Iris pigment epithelial cell (primary cell): ENCODE measurements around the gene CACNA1G.

Experiments
- DNase-seq: peaks from one replicate; pipeline ENCODE4 v3.0.0-alpha.2; 2011; ENCODE audit warnings: low read depth

CACNA1G gene

DNA sequence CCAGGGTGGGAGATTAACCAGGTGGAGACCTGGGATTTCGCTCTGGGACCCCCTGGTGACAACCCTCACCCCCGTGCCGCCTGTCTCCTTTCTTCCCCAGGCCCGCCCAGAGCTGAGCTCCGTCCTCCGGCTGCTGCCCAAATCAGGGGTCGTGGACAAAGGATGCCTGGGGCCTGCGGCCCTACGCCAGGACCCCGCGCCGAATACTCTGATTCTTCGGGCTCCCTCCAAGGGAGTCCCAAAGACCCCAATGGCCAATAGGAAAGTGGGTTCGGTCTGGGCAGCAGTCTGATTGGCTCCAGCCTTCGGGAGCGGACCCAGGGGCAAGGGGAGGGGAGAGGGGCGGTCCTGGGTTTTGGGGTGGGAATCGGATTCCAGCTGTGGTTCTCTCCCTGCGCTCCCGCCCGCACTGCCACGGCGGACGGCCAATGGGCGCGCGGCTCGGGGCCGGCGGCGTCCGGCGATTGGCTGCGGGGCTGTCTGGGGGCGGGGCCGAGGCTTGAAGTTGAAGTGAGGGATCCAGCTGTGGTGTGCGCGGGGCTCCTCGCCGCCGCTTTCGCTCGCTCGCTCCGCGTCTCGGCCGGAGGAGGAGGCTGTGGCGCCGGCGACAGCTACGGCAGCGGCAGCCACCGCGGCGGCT, at the start of gene CACNA1G:
TSS of gene CACNA1G (plus strand) at position 531 of the 640 bp plus-strand sequence. CDS start 745 bp downstream, outside the sequence.
- peak; percentile 68 for DNase-seq

DNA sequence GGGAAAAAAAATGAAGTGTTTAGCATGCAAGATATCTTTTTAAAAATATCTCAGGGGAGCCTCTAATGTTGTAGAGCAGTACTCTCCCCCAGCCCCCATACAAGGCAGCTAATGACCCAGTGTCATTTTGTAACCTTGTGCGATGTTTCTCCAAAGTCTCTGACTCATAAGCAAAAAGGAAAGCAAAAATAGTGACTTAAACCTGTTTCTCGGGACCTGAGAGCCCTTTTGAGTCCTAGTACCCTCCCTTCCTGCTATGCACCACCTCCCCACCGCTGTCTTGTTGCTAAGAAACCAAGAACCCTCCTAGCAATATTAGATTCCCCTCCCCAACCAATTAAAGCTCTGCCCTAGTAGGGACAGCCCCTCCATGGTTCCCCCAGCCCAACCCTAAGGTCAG, 49.5 kb upstream of the CACNA1G start:
- peak; percentile 60 for DNase-seq

DNA sequence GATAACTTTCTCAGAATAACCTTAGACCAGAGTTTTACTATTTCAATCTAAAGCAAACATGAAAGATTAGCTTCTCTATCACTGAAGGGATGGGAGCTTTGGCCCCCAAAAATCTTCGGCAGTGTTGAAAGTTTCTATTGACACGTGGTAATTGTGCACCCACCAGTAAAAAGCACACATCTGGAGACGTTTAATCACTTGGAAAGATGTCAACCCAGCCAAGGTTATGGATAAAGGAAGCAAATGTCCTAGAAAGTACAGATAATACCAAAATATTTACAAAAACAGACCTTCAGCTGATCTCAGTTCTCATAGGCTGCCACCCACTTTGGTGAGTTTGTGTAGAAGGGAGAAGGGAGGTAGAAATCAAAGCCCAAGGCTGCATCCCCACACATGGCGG, 47.0 kb upstream of the CACNA1G start:
- DNase-seq, result peak; percentile 16

DNA sequence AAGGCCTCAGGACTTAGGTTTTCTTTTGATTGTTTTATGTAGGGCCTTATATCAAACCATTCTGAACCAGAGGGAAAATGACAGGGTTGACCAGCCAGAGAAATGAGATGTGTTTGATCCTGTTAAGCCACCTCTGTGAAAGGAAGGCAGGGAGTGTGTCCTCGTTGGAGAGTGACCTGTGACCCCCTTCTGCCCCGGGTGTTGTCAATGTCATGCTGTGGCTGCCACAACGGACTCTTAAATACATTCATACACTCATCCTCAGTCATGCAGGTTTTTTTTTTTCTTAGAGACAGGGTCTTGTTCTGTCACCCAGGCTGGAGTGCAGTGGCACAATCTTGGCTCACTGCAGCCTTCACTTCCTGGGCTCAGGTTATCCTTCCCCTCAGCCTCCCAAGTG, 46.1 kb upstream of the CACNA1G start:
- no peak for DNase-seq

DNA sequence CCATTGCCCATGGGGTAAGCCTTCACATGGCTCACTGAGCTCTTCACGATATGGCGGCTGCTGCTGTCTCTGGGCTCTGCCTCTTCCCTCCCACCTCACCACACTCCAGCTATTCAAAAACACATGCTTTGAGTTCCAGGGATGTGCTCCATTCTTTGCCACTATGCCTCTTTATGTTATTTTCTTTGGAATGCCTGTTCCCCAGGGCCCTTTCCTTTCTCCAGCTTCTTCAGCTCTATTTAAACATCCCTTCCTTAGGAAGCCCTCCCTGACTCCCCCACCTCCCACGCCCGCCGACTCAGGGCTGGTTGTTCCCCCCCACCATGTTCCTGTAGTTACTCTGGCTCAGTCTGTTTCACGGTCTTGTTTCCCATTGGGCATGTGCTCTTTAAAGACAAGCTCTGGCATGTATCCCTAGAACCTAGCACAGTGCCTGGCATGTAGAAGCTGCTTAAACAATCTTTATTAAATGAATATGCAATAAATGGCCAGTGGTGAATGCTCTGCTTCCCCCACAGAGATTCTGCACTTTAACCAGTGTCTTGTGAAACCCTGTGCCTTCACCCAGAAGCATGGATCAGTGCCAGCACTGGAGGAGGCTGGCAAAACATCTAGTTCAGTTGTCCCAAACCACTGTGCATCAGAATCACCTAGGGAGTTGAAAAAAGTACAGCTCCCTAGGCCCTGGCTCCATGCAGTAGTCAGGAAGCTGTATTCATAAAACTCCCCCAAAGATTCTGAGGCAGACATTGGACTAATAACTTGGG, 45.4 kb upstream of the CACNA1G start:
- DNase-seq, result peak; percentile 31

DNA sequence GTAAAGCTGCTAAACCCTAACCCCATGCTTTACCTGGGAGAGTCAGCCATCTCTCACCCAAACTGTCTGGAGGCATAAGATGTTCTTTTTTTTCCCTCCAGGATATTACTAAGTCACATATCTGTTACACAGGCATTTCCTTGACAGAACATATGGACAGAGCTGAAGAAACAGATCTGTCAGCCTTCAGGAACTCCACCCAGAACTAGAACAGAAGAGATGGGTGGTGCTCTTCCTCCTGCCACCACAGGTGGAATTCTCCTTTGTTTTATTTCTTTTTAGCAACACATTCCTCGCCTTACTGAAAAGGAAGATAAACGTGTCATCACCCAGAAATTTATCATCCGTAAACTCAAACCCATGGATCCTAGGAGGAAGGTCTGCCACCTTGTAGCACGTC, 43.5 kb upstream of the CACNA1G start:
- no peak for DNase-seq

DNA sequence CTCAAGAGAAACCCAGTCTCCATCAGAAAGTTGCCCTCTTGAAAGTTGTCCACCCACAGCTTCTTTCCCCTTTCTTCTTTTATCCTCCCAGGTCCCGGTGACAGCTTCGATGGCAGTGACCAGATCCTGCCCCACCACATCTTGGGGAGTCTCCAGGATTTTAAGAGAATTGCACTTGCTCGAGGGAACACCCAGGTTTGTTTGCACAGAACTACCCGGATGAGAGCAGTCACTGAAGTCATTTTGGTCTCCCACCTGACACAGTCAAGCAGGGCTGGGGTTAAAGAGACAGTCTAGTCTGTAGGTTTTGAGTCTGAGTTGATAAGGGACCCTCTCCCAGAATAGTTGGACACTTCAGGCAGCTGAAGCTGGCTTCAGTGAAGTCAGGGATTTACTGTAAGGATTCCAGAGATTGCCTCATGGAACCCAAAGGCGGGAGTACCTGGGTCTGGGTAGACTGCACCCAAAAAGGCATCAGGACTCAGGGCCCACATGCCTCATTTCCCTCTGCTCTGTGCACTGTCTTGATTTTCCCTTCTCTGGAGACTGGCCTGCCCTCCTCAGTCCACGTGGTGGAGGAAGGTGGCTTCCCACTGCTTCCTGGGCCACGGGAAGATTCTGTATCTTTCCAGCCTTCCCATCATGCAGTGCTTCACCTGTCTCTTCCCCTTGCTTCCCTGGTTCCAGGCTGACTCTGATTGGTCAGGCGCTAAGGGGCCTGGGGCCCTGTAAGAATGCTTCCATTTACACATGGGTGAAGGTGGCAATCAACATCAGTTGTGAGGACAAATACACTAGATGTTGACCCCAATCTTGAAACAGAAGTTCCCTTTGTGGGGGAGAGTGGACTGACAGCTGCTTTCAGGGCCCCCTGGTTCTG, 42.8 kb upstream of the CACNA1G start:
- no peak for DNase-seq

DNA sequence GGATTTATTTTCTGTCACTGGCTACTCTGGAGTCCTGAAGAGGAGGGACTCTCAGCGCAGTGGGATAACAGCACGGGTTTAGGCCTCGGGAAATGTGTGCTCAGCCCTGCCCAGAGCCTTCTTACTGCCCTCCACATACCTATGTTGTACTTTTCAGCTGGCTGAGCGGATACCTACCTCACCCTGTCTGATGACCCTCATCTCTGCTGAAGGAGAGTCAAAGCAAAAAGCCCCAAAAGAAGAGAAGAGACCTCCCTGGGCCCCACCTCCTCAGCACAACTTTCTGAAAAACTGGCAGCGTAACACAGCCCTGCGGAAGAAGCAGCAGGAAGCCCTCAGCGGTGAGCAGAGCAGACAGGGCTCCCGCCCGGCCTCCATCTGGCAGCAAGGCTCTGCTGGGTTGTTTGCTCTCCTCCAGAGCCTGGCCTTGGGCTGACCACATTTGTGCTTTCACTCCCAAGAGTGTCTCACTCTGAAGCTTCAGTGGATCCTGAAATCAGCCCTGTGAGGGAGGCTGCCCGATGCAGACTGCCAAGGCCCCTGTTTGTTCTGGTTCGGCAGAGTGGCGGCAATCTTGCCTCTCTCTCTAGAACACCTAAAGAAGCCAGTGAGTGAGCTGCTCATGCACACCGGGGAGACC, 42.0 kb upstream of the CACNA1G start:
- DNase-seq, result peak; percentile 49

DNA sequence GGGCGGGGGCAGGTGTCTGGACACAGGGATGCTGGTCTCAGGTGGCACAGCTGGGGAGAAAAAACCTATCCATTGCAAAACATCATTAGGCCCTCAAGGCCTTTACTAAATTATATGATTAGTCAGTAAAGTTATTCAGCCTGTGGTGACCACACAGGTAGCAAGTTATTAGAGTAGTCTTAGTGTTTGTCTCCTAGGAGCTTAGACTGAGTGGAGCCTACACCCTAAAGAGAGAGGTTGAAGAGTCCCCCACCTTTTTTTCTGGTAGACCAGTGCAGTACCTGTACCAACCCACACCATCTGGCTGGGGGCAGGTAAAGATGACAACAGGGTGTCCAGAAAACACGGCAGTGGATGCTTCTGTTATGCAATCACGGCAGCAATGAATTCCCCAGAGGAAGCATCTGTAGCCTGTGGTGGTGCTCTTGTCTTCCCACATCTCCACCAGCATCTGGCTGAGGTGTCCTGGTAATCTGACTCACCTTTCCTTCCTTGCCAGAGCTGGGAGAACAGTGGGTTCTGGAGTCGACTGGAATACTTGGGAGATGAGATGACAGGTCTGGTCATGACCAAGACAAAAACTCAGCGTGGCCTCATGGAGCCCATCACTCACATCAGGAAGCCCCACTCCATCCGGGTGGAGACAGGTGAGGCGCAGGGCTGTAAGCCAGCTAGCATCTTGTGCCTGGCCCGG, 41.2 kb upstream of the CACNA1G start:
- no peak for DNase-seq

DNA sequence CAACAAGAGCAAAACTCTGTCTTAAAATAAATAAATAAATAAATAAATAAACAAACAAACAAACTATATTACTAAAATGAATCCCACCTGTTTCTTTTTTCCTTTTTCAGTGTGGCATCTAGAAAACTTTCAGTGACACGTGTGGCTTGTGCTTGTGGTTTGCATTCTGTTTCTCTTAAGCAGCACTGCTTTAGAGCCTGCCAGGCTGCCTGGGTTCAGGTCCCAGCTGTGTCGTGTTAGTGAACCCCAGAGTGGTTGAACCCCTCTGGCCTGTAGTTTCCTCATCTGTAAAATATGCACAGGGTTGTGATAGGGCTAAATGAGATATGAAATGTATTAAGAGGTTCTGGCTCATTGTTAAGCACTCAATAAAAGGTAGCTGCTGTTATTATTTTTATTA, 40.0 kb upstream of the CACNA1G start:
- DNase-seq, result no peak

DNA sequence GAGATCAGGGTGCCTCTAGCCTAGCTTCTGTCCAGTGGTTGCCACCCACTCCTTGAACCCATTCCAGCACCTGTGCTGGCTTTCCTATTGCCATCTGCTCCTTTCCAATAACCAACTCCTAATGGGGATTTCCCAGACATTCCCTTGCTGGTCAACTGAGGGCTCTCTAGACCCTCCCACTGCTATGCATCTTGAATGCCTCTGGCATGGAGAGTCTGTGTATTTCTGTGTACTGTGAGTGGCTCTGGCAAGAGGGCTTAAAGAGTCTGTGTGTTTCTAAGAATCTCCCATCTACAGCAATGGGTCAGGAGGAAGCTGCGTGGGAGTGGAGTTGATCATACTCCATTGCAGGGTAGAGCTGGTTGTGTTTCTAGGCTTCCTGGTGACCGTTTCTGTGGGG, 39.0 kb upstream of the CACNA1G start:
- DNase-seq, result no peak

DNA sequence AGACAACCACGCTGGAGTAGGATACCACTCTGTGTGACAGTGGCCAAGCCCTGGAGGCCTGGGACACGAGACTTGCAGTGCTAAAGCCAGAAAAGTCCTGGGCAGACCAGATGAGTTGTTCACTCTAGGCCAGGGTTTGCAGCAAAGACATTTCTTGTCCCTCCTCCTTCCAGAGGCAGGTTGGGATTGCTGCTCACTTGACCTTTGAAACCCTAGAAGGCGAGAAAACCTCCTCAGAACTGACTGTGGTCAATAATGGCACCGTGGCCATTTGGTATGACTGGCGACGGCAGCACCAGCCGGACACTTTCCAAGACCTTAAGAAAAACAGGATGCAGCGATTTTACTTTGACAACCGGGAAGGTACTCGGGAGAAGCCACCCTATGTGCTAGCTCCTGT, 37.7 kb upstream of the CACNA1G start:
- no peak for DNase-seq

DNA sequence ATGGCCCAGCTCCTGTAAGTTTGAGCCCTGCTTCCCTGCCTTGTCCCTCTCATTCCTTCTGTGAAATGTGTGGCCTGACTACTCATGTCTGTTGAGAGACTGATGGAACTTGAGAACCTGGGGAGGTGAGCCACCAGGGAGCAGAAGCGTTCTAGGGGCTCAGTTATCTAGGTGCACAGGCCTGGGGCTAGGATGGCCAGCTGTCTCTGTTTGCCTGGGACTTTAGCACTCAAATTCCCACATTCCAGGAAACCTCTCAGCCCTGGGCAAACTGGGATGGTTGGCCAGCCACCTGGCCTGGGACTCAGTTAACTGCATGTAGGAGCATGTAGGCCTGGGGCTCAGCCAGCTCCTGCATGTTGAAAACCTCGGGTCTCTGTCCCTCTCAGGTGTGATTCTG, 37.3 kb upstream of the CACNA1G start:
- no peak for DNase-seq

DNA sequence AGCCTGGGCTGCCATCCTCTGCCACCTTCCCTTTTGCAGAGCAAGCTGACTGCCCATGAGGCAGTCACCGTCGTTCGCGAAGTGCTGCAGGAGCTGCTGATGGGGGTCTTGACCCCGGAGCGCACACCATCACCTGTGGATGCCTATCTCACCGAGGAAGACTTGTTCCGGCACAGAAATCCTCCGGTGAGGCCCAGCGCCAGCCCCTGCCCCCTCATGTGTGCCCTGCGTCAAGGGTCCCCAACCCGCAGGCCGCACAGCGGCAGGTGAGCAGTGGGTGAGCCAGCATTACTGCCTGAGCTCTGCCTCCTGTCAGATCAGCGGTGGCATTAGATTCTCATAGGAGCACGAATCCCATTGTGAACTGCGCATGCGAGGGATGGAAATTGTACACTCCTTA, 35.7 kb upstream of the CACNA1G start:
- DNase-seq, result no peak

DNA sequence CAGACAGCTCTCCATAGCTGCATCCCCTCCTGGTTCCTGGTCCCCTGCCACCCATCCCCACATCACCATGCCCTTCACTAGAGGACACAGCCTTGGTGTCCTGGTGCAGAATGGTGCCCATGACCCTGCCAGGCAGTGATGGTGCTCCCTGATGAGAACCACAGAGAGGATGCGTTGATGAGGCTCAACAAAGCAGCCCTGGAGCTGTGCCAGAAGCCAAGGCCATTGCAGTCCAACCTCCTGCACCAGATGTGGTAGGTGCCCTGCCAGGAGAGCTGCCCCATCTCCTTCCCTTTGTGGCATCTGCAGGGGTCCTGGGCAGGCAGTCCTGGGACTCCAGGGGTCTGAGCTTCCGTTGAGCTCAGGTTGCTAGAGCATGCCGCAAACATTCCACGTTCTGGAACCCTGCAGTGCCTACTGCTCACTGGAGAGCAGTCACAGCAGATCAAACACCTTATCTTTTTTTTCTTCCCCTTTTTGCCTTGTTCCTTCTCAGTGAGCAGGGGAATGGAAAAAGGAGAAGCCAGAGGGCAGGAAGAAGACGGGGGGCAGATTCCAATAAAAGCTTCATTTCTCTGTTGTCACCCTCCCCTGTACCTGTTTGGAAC, 33.3 kb upstream of the CACNA1G start:
- DNase-seq, result no peak

DNA sequence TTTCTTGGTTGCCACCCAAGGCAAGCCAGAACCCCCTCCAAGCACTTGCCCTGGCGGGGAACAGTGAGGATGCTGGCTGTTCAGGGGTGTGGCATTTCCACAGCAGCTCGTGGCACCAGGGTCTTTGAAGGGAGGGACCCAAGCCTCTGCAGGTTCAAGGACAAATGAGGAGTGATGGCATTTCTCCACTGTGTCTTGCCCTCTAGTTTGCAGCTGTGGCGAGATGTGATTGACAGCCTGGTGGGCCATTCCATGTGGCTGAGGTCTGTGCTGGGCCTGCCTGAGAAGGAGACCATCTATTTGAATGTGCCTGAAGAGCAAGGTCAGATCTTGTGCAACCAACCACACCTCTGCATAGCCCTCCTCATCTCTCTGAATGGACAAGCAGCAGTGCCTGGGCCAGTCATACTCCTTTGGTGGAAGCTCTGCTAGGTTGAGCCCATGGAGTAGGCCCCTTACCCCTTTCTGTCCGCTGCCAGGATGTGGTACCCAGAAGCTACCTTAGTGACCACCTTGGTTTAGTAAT, 32.5 kb upstream of the CACNA1G start:
- DNase-seq, result no peak

DNA sequence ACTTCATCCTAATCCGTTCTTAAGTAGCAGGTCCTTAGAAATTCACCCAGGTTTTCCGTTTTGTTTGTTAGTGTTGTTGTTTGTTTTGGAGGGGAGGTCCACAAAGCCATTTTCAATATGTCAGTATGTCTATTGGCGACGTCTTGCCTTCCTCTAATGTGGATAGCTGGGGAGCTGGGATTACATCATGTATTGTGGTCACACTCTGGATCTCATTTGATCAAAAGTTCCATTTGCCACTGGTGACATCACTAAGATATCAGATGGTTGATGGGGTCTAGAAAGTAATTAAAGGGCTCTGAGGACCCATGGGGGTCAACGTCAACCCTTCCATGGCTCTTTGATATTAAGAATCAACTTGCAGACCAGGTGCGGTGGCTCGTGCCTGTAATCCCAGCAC, 30.7 kb upstream of the CACNA1G start:
- no peak for DNase-seq

DNA sequence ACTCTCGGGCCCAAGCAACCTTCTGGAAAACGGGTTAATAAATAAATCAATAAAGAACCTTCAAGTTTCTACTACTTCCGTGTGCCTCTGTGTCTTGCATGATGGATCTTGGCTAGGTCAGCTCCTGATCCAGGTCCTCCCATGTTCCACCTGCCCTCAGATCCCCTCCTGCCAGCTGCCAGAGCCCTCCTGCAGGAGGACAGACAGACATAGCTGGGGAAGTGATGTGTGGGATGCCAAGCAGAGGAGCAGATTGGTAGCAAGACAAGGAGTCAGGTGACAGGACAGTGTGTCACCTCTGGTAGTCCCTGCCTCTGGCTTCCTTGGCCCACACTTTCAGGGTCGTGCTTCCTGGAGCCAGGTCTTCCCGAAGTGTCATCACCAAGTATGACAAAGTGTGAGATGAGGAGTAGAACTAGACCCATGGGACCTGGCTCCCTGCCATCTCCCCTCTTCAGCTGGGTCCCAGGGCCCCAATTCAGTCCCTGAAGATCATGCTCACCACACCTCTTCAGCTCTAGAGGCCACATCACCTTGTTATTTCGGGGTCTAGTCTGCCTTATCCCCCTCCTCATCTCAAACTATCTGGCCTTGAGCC, 29.0 kb upstream of the CACNA1G start:
- DNase-seq, result no peak

DNA sequence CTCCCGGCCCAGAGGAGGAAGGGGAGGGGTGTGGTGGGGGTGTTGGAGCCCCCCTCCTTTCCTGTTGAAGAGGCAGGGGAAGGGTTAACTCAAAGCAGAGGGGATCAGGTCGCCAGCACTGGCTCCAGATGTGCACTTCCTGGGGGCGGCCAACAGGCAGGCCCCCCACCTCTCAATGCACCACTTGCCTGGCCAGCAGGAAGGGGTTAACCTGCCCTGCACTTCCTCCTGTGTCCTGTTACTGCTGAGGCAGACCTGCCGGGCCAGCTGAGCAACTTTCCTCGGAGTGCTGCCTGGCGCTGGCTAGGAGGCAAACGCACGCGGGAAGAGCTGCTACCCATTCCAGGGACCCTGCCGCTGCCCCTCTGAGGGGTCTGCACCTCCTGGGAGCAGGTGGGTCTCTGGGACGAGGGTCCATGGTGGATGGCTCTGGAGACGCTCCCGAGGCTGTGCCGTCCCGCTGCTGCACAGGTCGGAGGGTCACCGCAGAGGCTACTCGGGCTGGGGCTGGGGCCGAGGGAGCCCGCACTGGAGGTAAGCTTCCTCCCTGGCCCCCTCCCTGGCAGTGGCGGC, 28.0 kb upstream of the CACNA1G start, which contains the start of gene EPN3:
TSS of gene EPN3 (plus strand) at position 284 of the 573 bp plus-strand sequence. CDS start 3,822 bp downstream, outside the sequence.
- no peak for DNase-seq

DNA sequence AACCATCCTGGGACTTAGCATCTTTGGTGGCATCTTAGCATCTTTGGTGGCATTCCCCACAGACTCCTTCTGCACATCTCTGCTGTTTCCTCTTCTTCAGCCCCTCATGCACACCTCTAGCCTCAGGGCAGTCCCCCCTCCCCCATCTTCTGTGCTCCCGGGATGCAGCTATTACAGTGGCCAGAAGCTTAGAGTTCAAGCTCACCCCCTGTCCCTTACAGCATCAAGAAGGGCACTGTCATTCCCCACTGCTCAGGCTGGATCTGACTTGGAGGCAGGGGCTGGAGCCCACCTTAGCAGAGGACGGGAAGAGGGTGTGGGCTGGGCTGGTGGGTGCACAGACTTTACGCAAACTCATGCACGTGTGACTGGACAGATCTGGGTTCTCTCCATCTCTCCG, 27.3 kb upstream of the CACNA1G start:
- no peak for DNase-seq
